GM15510 (cell line): ENCODE results near the gene ERICH6.

Source experiments
- POLR2A ChIP-seq: IDR thresholded peaks from 3 replicates; pipeline ENCODE4 v1.6.1; 2011; ENCODE audit warnings: borderline replicate concordance; ENCODE audit not compliant: insufficient read length; ENCODE audit errors: extremely low read depth

ERICH6 gene

GRCh38 chr3:150626148-150626930, 77.4 kb downstream of the ERICH6 start:
- no peak for TF ChIP-seq POLR2A

- no peak for TF ChIP-seq POLR2A
Observed at GRCh38 chr3:150623945-150624344, 79.8 kb downstream of the ERICH6 start.

GRCh38 chr3:150620002-150620689, 83.6 kb downstream of the ERICH6 start:
- no peak for TF ChIP-seq POLR2A

GRCh38 chr3:150613709-150614480, 89.8 kb downstream of the ERICH6 start:
- no peak for TF ChIP-seq POLR2A

- no peak for TF ChIP-seq POLR2A
Observed at GRCh38 chr3:150613034-150613433, 90.7 kb downstream of the ERICH6 start.

- TF ChIP-seq POLR2A: no peak
Observed at GRCh38 chr3:150612494-150612893, 91.2 kb downstream of the ERICH6 start.

GRCh38 chr3:150611666-150612065, 92.1 kb downstream of the ERICH6 start:
- no peak for TF ChIP-seq POLR2A

- TF ChIP-seq POLR2A: no peak
Observed at GRCh38 chr3:150610785-150611184, 92.9 kb downstream of the ERICH6 start.

- TF ChIP-seq POLR2A: no peak
Observed at GRCh38 chr3:150609988-150610387, 93.7 kb downstream of the ERICH6 start.
